ENCODE results near the gene AUTS2. TPM values are rescaled to one million over a fixed set of nuclear protein-coding genes. Genes with fewer than 3 reads are reported as not detected.

AUTS2 gene
- total and polyA plus RNA-seq, 2 experiments from 2014 or later, result 32.0 to 91.0 TPM

DNA sequence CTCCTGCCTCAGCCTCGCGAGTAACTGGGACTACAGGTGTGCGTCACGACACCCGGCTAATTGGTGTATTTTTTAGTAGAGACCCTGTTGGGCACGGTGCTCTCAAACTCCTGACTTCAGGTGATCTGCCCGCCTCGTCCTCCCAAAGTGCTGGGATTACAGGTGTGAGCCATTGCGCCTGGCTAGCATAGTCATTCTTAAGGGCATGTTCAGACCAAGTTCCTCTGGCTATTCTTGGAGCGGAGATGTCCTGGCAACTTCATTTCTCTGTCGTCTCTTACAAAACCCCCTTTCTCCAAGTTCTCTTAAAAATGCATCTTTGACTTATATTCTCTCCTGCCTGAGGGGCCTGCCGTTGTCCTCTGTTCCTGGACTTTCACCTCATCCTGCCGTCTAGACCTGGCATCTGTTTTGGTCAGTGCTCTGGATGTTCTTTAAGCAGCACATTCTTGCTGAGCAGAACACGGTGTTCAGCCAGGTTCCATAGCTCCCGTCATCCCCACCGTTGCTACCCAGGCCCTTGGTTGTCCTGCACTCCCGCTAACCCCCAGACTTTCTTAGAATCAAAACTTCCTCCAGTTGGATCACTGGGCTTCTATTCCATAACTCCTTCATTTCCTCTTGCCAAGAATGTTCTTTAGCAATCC lies 1023.8 kb downstream of the AUTS2 start:
- Histone ChIP-seq H3K27me3 (ENCODE audit: insufficient read depth) (no peaks in the 10 kb centered on the region), H3K9me2 (ENCODE audit: insufficient read depth) (peaks cover 1% of the 10 kb centered on the region; the same call in 1 of the 2 replicates), H2AFZ (no peak overlapping the region), H3K27ac (ENCODE audit: low read depth) (no peak overlapping the region), H3K4me3 (no peak overlapping the region), H4K20me1 (replicated peaks; ENCODE audit: insufficient read depth) (no peaks in the 10 kb centered on the region), H3F3A (replicated peaks; ENCODE audit: low read depth) (0 out of 2 replicates have a peak, but pooled peaks cover 5% of the 10 kb centered on the region), H3K4me2 (no peak overlapping the region), H3K36me3 (ENCODE audit: insufficient read depth) (no peaks in the 10 kb centered on the region; the same call in 1 of the 2 replicates), H3K4me1 (ENCODE audit: insufficient read depth) (peaks cover 24% of the 10 kb centered on the region), H3K79me2 (replicated peaks; ENCODE audit: insufficient read depth) (no peaks in the 10 kb centered on the region)
- DNase-seq (ENCODE audit: low spot score) (no peak), ATAC-seq (no peak)
- H3K27ac Mint-ChIP-seq, result no peak overlapping the region
- H3K27me3 Mint-ChIP-seq (ENCODE audit: insufficient read depth, low read depth, poor library complexity), result peaks cover 16% of the 10 kb centered on the region
- TF ChIP-seq EZH2phosphoT487 (IDR thresholded peaks at IDR 0.05; ENCODE audit: unreplicated experiment) (no peak), ZNF114 (CRISPR knock-in tag; IDR thresholded peaks at IDR 0.05) (no peak)
- TF ChIP-seq, protein P1, sequence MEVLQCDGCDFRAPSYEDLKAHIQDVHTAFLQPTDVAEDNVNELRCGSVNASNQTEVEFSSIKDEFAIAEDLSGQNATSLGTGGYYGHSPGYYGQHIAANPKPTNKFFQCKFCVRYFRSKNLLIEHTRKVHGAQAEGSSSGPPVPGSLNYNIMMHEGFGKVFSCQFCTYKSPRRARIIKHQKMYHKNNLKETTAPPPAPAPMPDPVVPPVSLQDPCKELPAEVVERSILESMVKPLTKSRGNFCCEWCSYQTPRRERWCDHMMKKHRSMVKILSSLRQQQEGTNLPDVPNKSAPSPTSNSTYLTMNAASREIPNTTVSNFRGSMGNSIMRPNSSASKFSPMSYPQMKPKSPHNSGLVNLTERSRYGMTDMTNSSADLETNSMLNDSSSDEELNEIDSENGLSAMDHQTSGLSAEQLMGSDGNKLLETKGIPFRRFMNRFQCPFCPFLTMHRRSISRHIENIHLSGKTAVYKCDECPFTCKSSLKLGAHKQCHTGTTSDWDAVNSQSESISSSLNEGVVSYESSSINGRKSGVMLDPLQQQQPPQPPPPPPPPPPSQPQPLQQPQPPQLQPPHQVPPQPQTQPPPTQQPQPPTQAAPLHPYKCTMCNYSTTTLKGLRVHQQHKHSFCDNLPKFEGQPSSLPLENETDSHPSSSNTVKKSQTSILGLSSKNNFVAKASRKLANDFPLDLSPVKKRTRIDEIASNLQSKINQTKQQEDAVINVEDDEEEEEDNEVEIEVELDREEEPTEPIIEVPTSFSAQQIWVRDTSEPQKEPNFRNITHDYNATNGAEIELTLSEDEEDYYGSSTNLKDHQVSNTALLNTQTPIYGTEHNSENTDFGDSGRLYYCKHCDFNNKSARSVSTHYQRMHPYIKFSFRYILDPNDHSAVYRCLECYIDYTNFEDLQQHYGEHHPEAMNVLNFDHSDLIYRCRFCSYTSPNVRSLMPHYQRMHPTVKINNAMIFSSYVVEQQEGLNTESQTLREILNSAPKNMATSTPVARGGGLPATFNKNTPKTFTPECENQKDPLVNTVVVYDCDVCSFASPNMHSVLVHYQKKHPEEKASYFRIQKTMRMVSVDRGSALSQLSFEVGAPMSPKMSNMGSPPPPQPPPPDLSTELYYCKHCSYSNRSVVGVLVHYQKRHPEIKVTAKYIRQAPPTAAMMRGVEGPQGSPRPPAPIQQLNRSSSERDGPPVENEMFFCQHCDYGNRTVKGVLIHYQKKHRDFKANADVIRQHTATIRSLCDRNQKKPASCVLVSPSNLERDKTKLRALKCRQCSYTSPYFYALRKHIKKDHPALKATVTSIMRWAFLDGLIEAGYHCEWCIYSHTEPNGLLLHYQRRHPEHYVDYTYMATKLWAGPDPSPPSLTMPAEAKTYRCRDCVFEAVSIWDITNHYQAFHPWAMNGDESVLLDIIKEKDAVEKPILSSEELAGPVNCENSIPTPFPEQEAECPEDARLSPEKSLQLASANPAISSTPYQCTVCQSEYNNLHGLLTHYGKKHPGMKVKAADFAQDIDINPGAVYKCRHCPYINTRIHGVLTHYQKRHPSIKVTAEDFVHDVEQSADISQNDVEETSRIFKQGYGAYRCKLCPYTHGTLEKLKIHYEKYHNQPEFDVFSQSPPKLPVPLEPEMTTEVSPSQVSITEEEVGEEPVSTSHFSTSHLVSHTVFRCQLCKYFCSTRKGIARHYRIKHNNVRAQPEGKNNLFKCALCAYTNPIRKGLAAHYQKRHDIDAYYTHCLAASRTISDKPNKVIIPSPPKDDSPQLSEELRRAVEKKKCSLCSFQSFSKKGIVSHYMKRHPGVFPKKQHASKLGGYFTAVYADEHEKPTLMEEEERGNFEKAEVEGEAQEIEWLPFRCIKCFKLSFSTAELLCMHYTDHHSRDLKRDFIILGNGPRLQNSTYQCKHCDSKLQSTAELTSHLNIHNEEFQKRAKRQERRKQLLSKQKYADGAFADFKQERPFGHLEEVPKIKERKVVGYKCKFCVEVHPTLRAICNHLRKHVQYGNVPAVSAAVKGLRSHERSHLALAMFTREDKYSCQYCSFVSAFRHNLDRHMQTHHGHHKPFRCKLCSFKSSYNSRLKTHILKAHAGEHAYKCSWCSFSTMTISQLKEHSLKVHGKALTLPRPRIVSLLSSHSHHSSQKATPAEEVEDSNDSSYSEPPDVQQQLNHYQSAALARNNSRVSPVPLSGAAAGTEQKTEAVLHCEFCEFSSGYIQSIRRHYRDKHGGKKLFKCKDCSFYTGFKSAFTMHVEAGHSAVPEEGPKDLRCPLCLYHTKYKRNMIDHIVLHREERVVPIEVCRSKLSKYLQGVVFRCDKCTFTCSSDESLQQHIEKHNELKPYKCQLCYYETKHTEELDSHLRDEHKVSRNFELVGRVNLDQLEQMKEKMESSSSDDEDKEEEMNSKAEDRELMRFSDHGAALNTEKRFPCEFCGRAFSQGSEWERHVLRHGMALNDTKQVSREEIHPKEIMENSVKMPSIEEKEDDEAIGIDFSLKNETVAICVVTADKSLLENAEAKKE (CRISPR knock-in tag; IDR thresholded peaks at IDR 0.05), result no peak
- H3K9me3 Mint-ChIP-seq, result no peaks in the 10 kb centered on the region; the same call in 2 of the 3 replicates
- no peak overlapping the region for H3K4me3 Mint-ChIP-seq
- peaks cover 42% of the 10 kb centered on the region for H3K4me1 Mint-ChIP-seq
- no peaks in the 10 kb centered on the region for H3K36me3 Mint-ChIP-seq (ENCODE audit: low read depth)

DNA sequence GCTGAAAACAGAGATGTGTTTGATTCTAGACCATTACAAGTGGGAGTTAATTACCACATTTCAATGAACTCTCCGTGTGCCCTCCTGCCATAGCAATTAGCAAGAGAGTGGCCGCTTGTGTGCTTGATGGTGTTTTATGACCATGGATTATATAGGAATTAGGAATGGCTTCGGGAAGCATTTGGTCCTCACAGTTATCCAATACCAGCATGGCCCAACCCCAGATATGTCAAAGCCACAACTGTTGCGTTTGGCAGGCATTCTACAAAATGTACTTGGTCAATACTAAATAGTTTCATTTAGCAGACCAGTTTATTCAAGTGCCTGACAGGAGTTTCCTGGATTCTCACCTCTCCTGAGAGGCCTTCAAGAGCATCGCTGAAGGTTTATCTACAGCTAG lies 1024.7 kb downstream of the AUTS2 start:
- no peaks in the 10 kb centered on the region; the same call in 2 of the 3 replicates for H3K9me3 Mint-ChIP-seq
- no peak overlapping the region for H3K4me3 ChIP-seq
- no peak overlapping the region for H3K27ac ChIP-seq (ENCODE audit: low read depth)
- ATAC-seq, result no peak
- H3K4me1 ChIP-seq (ENCODE audit: insufficient read depth), result peaks cover 24% of the 10 kb centered on the region
- H2AFZ ChIP-seq, result no peak overlapping the region
- no peaks in the 10 kb centered on the region for H3K79me2 ChIP-seq (replicated peaks; ENCODE audit: insufficient read depth)
- H3K27me3 Mint-ChIP-seq (ENCODE audit: insufficient read depth, low read depth, poor library complexity), result peaks cover 16% of the 10 kb centered on the region
- H3K4me2 ChIP-seq, result no peak overlapping the region
- H3K36me3 Mint-ChIP-seq (ENCODE audit: low read depth), result no peaks in the 10 kb centered on the region
- H4K20me1 ChIP-seq (replicated peaks; ENCODE audit: insufficient read depth), result no peaks in the 10 kb centered on the region
- no peaks in the 10 kb centered on the region for H3K9me2 ChIP-seq (ENCODE audit: insufficient read depth)
- no peak overlapping the region for H3K4me3 Mint-ChIP-seq
- H3K36me3 ChIP-seq (ENCODE audit: insufficient read depth), result no peaks in the 10 kb centered on the region; the same call in 1 of the 2 replicates
- no peak overlapping the region for H3K27ac Mint-ChIP-seq
- no peak for DNase-seq (ENCODE audit: low spot score)
- 0 out of 2 replicates have a peak, but pooled peaks cover 5% of the 10 kb centered on the region for H3F3A ChIP-seq (replicated peaks; ENCODE audit: low read depth)
- peaks cover 37% of the 10 kb centered on the region for H3K4me1 Mint-ChIP-seq
- no peaks in the 10 kb centered on the region for H3K27me3 ChIP-seq (ENCODE audit: insufficient read depth)
- TF ChIP-seq ZNF114 (CRISPR knock-in tag; IDR thresholded peaks at IDR 0.05), result no peak
- TF ChIP-seq, protein P2, sequence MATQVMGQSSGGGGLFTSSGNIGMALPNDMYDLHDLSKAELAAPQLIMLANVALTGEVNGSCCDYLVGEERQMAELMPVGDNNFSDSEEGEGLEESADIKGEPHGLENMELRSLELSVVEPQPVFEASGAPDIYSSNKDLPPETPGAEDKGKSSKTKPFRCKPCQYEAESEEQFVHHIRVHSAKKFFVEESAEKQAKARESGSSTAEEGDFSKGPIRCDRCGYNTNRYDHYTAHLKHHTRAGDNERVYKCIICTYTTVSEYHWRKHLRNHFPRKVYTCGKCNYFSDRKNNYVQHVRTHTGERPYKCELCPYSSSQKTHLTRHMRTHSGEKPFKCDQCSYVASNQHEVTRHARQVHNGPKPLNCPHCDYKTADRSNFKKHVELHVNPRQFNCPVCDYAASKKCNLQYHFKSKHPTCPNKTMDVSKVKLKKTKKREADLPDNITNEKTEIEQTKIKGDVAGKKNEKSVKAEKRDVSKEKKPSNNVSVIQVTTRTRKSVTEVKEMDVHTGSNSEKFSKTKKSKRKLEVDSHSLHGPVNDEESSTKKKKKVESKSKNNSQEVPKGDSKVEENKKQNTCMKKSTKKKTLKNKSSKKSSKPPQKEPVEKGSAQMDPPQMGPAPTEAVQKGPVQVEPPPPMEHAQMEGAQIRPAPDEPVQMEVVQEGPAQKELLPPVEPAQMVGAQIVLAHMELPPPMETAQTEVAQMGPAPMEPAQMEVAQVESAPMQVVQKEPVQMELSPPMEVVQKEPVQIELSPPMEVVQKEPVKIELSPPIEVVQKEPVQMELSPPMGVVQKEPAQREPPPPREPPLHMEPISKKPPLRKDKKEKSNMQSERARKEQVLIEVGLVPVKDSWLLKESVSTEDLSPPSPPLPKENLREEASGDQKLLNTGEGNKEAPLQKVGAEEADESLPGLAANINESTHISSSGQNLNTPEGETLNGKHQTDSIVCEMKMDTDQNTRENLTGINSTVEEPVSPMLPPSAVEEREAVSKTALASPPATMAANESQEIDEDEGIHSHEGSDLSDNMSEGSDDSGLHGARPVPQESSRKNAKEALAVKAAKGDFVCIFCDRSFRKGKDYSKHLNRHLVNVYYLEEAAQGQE (IDR thresholded peaks at IDR 0.05; ENCODE audit: unreplicated experiment), result no peak
- TF ChIP-seq, protein P3, sequence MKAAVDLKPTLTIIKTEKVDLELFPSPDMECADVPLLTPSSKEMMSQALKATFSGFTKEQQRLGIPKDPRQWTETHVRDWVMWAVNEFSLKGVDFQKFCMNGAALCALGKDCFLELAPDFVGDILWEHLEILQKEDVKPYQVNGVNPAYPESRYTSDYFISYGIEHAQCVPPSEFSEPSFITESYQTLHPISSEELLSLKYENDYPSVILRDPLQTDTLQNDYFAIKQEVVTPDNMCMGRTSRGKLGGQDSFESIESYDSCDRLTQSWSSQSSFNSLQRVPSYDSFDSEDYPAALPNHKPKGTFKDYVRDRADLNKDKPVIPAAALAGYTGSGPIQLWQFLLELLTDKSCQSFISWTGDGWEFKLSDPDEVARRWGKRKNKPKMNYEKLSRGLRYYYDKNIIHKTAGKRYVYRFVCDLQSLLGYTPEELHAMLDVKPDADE (IDR thresholded peaks at IDR 0.05), result no peak
- TF ChIP-seq, protein P4, sequence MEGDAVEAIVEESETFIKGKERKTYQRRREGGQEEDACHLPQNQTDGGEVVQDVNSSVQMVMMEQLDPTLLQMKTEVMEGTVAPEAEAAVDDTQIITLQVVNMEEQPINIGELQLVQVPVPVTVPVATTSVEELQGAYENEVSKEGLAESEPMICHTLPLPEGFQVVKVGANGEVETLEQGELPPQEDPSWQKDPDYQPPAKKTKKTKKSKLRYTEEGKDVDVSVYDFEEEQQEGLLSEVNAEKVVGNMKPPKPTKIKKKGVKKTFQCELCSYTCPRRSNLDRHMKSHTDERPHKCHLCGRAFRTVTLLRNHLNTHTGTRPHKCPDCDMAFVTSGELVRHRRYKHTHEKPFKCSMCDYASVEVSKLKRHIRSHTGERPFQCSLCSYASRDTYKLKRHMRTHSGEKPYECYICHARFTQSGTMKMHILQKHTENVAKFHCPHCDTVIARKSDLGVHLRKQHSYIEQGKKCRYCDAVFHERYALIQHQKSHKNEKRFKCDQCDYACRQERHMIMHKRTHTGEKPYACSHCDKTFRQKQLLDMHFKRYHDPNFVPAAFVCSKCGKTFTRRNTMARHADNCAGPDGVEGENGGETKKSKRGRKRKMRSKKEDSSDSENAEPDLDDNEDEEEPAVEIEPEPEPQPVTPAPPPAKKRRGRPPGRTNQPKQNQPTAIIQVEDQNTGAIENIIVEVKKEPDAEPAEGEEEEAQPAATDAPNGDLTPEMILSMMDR (conservative IDR thresholded peaks at IDR 0.05; ENCODE audit: low read depth in 2 of 2), result no peak

Measured in GM23338 (cell line).